Right ventricle myocardium superior (tissue), 1 donor: ENCODE data around the gene GRM8. TPM values are rescaled to one million over a fixed set of nuclear protein-coding genes. Genes with fewer than 3 reads are reported as not detected.

Experiments used
- ATAC-seq: fragments of 200-7000 bp; cut with Tn5 transposase; one replicate; pipeline ENCODE4 v1.9.1; 2020; ENCODE audit warnings: mild to moderate bottlenecking; ENCODE audit not compliant: poor library complexity
- DNase-seq: peaks from one replicate; pipeline ENCODE4 v3.0.0-alpha.2; 2020
- intact Hi-C: fragments of 100-400 bp; cut with DNase I; formaldehyde crosslinking; loops from one replicate; pipeline ENCODE4 v1.11.2; 2022
- total RNA-seq: library from RNA; stranded (reverse); fragmentation: NEBNext Ultra II Directional; extraction: Animal tissue kit (Norgen Biotek cat#: 25700); gene quantifications from one replicate; pipeline ENCODE4 v1.2.1, GENCODE V29; 2021
- donor health status: DM: no; HTN: yes; CAD: no; lungs with severe emphysema.

The GRM8 gene
- total RNA-seq, 1 donor from 2014 or later, result not detected

- DNase-seq, result no peak
- intact Hi-C loops, result no loop called here
- no peak for ATAC-seq
Observed at GRCh38 chr7:126668367-126668752, 584.4 kb downstream of the GRM8 start.

- intact Hi-C loops, result no loop called here
- ATAC-seq, result no peak
- no peak for DNase-seq
Observed at GRCh38 chr7:126667742-126668366, 584.9 kb downstream of the GRM8 start.

GRCh38 chr7:126662856-126663255, 589.9 kb downstream of the GRM8 start:
- ATAC-seq, result no peak
- intact Hi-C loops, result no loop called here
- no peak for DNase-seq

- intact Hi-C loops, result no loop called here
- no peak for DNase-seq
- no peak for ATAC-seq
Observed at GRCh38 chr7:126659124-126659523, 593.6 kb downstream of the GRM8 start.

GRCh38 chr7:126658684-126659083, 594.1 kb downstream of the GRM8 start:
- DNase-seq, result no peak
- no peak for ATAC-seq
- intact Hi-C loops, result no loop called here

- ATAC-seq (no peak), DNase-seq (no peak)
- intact Hi-C loops, result no loop called here
Observed at GRCh38 chr7:126657599-126658358, 595.0 kb downstream of the GRM8 start.

- ATAC-seq (no peak), DNase-seq (no peak)
- intact Hi-C loops, result no loop called here
Observed at GRCh38 chr7:126657137-126657536, 595.6 kb downstream of the GRM8 start.

- intact Hi-C loops, result no loop called here
- DNase-seq, result no peak
- no peak for ATAC-seq
Observed at GRCh38 chr7:126656165-126656564, 596.6 kb downstream of the GRM8 start.

GRCh38 chr7:126637538-126637937, 615.2 kb downstream of the GRM8 start:
- DNase-seq (no peak), ATAC-seq (no peak)
- intact Hi-C loops, result no loop called here

- DNase-seq, result no peak
- no peak for ATAC-seq
- intact Hi-C loops, result no loop called here
Observed at GRCh38 chr7:126635545-126635944, 617.2 kb downstream of the GRM8 start.

- intact Hi-C loops, result no loop called here
- DNase-seq, result no peak
- no peak for ATAC-seq
Observed at GRCh38 chr7:126608339-126608776, 644.4 kb downstream of the GRM8 start.

GRCh38 chr7:126606331-126606730, 646.4 kb downstream of the GRM8 start:
- DNase-seq (no peak), ATAC-seq (no peak)
- intact Hi-C loops, result no loop called here

- intact Hi-C loops, result no loop called here
- DNase-seq, result no peak
- no peak for ATAC-seq
Observed at GRCh38 chr7:126605553-126605952, 647.2 kb downstream of the GRM8 start.

GRCh38 chr7:126605056-126605455, 647.7 kb downstream of the GRM8 start:
- no peak for ATAC-seq
- DNase-seq, result no peak
- intact Hi-C loops, result no loop called here

GRCh38 chr7:126589068-126589684, 663.6 kb downstream of the GRM8 start:
- ATAC-seq (no peak), DNase-seq (no peak)
- intact Hi-C loops, result no loop called here

GRCh38 chr7:126578338-126578737, 674.4 kb downstream of the GRM8 start:
- ATAC-seq (no peak), DNase-seq (no peak)
- intact Hi-C loops, result no loop called here

- DNase-seq (no peak), ATAC-seq (no peak)
- intact Hi-C loops, result no loop called here
Observed at GRCh38 chr7:126574276-126575250, 678.2 kb downstream of the GRM8 start.

- DNase-seq (no peak), ATAC-seq (no peak)
- intact Hi-C loops, result no loop called here
Observed at GRCh38 chr7:126570845-126571244, 681.9 kb downstream of the GRM8 start.

- no peak for ATAC-seq
- intact Hi-C loops, result no loop called here
- DNase-seq, result no peak
Observed at GRCh38 chr7:126569402-126569801, 683.3 kb downstream of the GRM8 start.
